Measurements from ENCODE around the gene DAD1.

The DAD1 gene

GRCh38 chr14:22549981-22550673 lies 38.9 kb downstream of the DAD1 start:
- no peak overlapping the region for H3K4ac ChIP-seq (ENCODE audit: low read depth, low read length)
- H3K23ac ChIP-seq (ENCODE audit: low read length) = no peak overlapping the region
- DNase-seq = no peak
- H2AK5ac ChIP-seq (ENCODE audit: low read length) = peak overlapping the region; percentile 10
- peaks cover 14% of the 10 kb centered on the region for H3K4me1 ChIP-seq (ENCODE audit: control insufficient read depth, low read depth, low read length)
- H3K79me1 ChIP-seq (ENCODE audit: low read length) = no peaks in the 10 kb centered on the region
- no peak overlapping the region for H2BK15ac ChIP-seq (replicated peaks; ENCODE audit: low read depth)
- peak overlapping the region; percentile 24 for H3K18ac ChIP-seq (ENCODE audit: low read length)
- H3K4me3 ChIP-seq (ENCODE audit: low read length) = no peak overlapping the region
- no peak overlapping the region for H3K4me2 ChIP-seq (ENCODE audit: low read length)
- H2BK5ac ChIP-seq (ENCODE audit: low read length) = no peak overlapping the region
- no peak overlapping the region for H2BK120ac ChIP-seq (ENCODE audit: low read depth, low read length)
- H4K8ac ChIP-seq (ENCODE audit: low read depth, low read length) = no peak overlapping the region
- WGBS (ENCODE audit: extremely low coverage, insufficient coverage, low lambda C conversion rate) = no CpG with 5 or more reads among the region's 11 CpGs
- no peaks in the 10 kb centered on the region for H3K79me2 ChIP-seq (ENCODE audit: control insufficient read depth, insufficient read depth, low read length)
- H3K9ac ChIP-seq (ENCODE audit: low read length) = peak overlapping the region; percentile 15
- H3K36me3 ChIP-seq (ENCODE audit: control insufficient read depth, insufficient read depth, low read length) = no peaks in the 10 kb centered on the region
- peak overlapping the region; percentile 37 for H3K27ac ChIP-seq (ENCODE audit: low read depth, low read length)
- H3K27me3 ChIP-seq (ENCODE audit: insufficient read depth, low read length, poor library complexity) = no peaks in the 10 kb centered on the region
- H3K56ac ChIP-seq (ENCODE audit: low read length) = peak overlapping the region; percentile 68
- H4K5ac ChIP-seq (ENCODE audit: low read length) = no peak overlapping the region

DNA sequence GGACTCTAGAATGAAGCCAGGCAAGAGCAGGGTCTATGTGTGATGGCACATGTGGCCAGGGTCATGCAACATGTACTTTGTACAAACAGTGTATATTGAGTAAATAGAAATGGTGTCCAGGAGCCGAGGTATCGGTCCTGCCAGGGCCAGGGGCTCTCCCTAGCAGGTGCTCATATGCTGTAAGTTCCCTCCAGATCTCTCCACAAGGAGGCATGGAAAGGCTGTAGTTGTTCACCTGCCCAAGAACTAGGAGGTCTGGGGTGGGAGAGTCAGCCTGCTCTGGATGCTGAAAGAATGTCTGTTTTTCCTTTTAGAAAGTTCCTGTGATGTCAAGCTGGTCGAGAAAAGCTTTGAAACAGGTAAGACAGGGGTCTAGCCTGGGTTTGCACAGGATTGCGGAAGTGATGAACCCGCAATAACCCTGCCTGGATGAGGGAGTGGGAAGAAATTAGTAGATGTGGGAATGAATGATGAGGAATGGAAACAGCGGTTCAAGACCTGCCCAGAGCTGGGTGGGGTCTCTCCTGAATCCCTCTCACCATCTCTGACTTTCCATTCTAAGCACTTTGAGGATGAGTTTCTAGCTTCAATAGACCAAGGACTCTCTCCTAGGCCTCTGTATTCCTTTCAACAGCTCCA lies 39.6 kb downstream of the DAD1 start:
- peak overlapping the region; percentile 37 for H3K27ac ChIP-seq (ENCODE audit: low read depth, low read length)

DNA sequence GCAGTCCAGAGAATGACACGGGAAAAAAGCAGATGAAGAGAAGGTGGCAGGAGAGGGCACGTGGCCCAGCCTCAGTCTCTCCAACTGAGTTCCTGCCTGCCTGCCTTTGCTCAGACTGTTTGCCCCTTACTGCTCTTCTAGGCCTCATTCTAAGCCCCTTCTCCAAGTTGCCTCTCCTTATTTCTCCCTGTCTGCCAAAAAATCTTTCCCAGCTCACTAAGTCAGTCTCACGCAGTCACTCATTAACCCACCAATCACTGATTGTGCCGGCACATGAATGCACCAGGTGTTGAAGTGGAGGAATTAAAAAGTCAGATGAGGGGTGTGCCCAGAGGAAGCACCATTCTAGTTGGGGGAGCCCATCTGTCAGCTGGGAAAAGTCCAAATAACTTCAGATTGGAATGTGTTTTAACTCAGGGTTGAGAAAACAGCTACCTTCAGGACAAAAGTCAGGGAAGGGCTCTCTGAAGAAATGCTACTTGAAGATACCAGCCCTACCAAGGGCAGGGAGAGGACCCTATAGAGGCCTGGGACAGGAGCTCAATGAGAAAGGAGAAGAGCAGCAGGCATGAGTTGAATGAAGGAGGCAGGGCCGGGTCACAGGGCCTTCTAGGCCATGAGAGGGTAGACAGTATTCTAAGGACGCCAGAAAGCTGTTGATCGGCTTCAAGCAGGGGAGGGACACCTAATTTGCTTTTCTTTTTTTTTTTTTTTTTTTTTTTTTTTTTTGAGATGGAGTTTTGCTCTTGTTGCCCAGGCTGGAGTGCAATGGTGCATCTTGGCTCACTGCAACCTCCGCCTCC lies 40.9 kb downstream of the DAD1 start:
- H3K4me1 ChIP-seq (ENCODE audit: control insufficient read depth, low read depth, low read length) = peaks cover 14% of the 10 kb centered on the region
- no peak overlapping the region for H4K5ac ChIP-seq (ENCODE audit: low read length)
- H3K4me2 ChIP-seq (ENCODE audit: low read length) = no peak overlapping the region
- no CpG with 5 or more reads among the region's 8 CpGs for WGBS (ENCODE audit: extremely low coverage, insufficient coverage, low lambda C conversion rate)
- no peaks in the 10 kb centered on the region for H3K27me3 ChIP-seq (ENCODE audit: insufficient read depth, low read length, poor library complexity)
- no peak overlapping the region for H3K4ac ChIP-seq (ENCODE audit: low read depth, low read length)
- peak overlapping the region; percentile 32 for H3K18ac ChIP-seq (ENCODE audit: low read length)
- H3K56ac ChIP-seq (ENCODE audit: low read length) = no peak overlapping the region
- H3K27ac ChIP-seq (ENCODE audit: low read depth, low read length) = no peak overlapping the region
- no peak overlapping the region for H2AK5ac ChIP-seq (ENCODE audit: low read length)
- no peak overlapping the region for H2BK120ac ChIP-seq (ENCODE audit: low read depth, low read length)
- no peak overlapping the region for H3K4me3 ChIP-seq (ENCODE audit: low read length)
- no peaks in the 10 kb centered on the region for H3K36me3 ChIP-seq (ENCODE audit: control insufficient read depth, insufficient read depth, low read length)
- no peaks in the 10 kb centered on the region for H3K79me2 ChIP-seq (ENCODE audit: control insufficient read depth, insufficient read depth, low read length)
- H3K79me1 ChIP-seq (ENCODE audit: low read length) = no peaks in the 10 kb centered on the region
- no peak overlapping the region for H3K9ac ChIP-seq (ENCODE audit: low read length)
- no peak overlapping the region for H2BK15ac ChIP-seq (replicated peaks; ENCODE audit: low read depth)
- H3K23ac ChIP-seq (ENCODE audit: low read length) = no peak overlapping the region
- DNase-seq = no peak
- H4K8ac ChIP-seq (ENCODE audit: low read depth, low read length) = no peak overlapping the region
- H2BK5ac ChIP-seq (ENCODE audit: low read length) = peak overlapping the region; percentile 12

More for the DNA sequence above, 39.6 kb downstream of the DAD1 start:
- peak overlapping the region; percentile 19 for H2BK120ac ChIP-seq (ENCODE audit: low read depth, low read length)
- H3K4ac ChIP-seq (ENCODE audit: low read depth, low read length) = no peak overlapping the region
- no peak overlapping the region for H3K23ac ChIP-seq (ENCODE audit: low read length)
- H3K4me3 ChIP-seq (ENCODE audit: low read length) = no peak overlapping the region
- no peak overlapping the region for H2BK5ac ChIP-seq (ENCODE audit: low read length)
- peak overlapping the region; percentile 54 for H3K56ac ChIP-seq (ENCODE audit: low read length)
- H2AK5ac ChIP-seq (ENCODE audit: low read length) = peak overlapping the region; percentile 4
- H3K27me3 ChIP-seq (ENCODE audit: insufficient read depth, low read length, poor library complexity) = no peaks in the 10 kb centered on the region
- H3K4me2 ChIP-seq (ENCODE audit: low read length) = no peak overlapping the region
- no peak overlapping the region for H2BK15ac ChIP-seq (replicated peaks; ENCODE audit: low read depth)
- no peak overlapping the region for H4K8ac ChIP-seq (ENCODE audit: low read depth, low read length)
- no peak for DNase-seq
- no peak overlapping the region for H4K5ac ChIP-seq (ENCODE audit: low read length)
- H3K9ac ChIP-seq (ENCODE audit: low read length) = no peak overlapping the region
- H3K79me1 ChIP-seq (ENCODE audit: low read length) = no peaks in the 10 kb centered on the region
- no peaks in the 10 kb centered on the region for H3K36me3 ChIP-seq (ENCODE audit: control insufficient read depth, insufficient read depth, low read length)
- no peaks in the 10 kb centered on the region for H3K79me2 ChIP-seq (ENCODE audit: control insufficient read depth, insufficient read depth, low read length)
- peaks cover 14% of the 10 kb centered on the region for H3K4me1 ChIP-seq (ENCODE audit: control insufficient read depth, low read depth, low read length)
- H3K18ac ChIP-seq (ENCODE audit: low read length) = peak overlapping the region; percentile 24
- WGBS (ENCODE audit: extremely low coverage, insufficient coverage, low lambda C conversion rate) = no CpG with 5 or more reads among the region's 6 CpGs

- H3K79me2 ChIP-seq (ENCODE audit: control insufficient read depth, insufficient read depth, low read length) = no peaks in the 10 kb centered on the region
- H4K8ac ChIP-seq (ENCODE audit: low read depth, low read length) = no peak overlapping the region
- H3K4ac ChIP-seq (ENCODE audit: low read depth, low read length) = peak overlapping the region; percentile 49
- H3K4me1 ChIP-seq (ENCODE audit: control insufficient read depth, low read depth, low read length) = peaks cover 14% of the 10 kb centered on the region
- H3K56ac ChIP-seq (ENCODE audit: low read length) = peak overlapping the region; percentile 74
- peak overlapping the region; percentile 1 for H2BK5ac ChIP-seq (ENCODE audit: low read length)
- WGBS (ENCODE audit: extremely low coverage, insufficient coverage, low lambda C conversion rate) = no CpG with 5 or more reads among the region's 9 CpGs
- H4K5ac ChIP-seq (ENCODE audit: low read length) = no peak overlapping the region
- no peak overlapping the region for H3K23ac ChIP-seq (ENCODE audit: low read length)
- H3K27me3 ChIP-seq (ENCODE audit: insufficient read depth, low read length, poor library complexity) = no peaks in the 10 kb centered on the region
- H2AK5ac ChIP-seq (ENCODE audit: low read length) = peak overlapping the region; percentile 94
- H3K4me2 ChIP-seq (ENCODE audit: low read length) = no peak overlapping the region
- H2BK120ac ChIP-seq (ENCODE audit: low read depth, low read length) = no peak overlapping the region
- DNase-seq = no peak
- H3K18ac ChIP-seq (ENCODE audit: low read length) = no peak overlapping the region
- no peaks in the 10 kb centered on the region for H3K36me3 ChIP-seq (ENCODE audit: control insufficient read depth, insufficient read depth, low read length)
- no peak overlapping the region for H3K9ac ChIP-seq (ENCODE audit: low read length)
- H2BK15ac ChIP-seq (replicated peaks; ENCODE audit: low read depth) = no peak overlapping the region
- H3K79me1 ChIP-seq (ENCODE audit: low read length) = no peaks in the 10 kb centered on the region
- no peak overlapping the region for H3K4me3 ChIP-seq (ENCODE audit: low read length)
- peak overlapping the region; percentile 38 for H3K27ac ChIP-seq (ENCODE audit: low read depth, low read length)
Observed at GRCh38 chr14:22547313-22547947, 41.6 kb downstream of the DAD1 start.

- H2BK5ac ChIP-seq (ENCODE audit: low read length) = no peak overlapping the region
- H3K4me1 ChIP-seq (ENCODE audit: control insufficient read depth, low read depth, low read length) = peaks cover 14% of the 10 kb centered on the region
- no peak overlapping the region for H3K4me3 ChIP-seq (ENCODE audit: low read length)
- H3K79me2 ChIP-seq (ENCODE audit: control insufficient read depth, insufficient read depth, low read length) = no peaks in the 10 kb centered on the region
- H3K27ac ChIP-seq (ENCODE audit: low read depth, low read length) = peak overlapping the region; percentile 38
- no CpG with 5 or more reads among the region's 3 CpGs for WGBS (ENCODE audit: extremely low coverage, insufficient coverage, low lambda C conversion rate)
- no peak overlapping the region for H2AK5ac ChIP-seq (ENCODE audit: low read length)
- H3K27me3 ChIP-seq (ENCODE audit: insufficient read depth, low read length, poor library complexity) = no peaks in the 10 kb centered on the region
- DNase-seq = no peak
- no peaks in the 10 kb centered on the region for H3K36me3 ChIP-seq (ENCODE audit: control insufficient read depth, insufficient read depth, low read length)
- H3K56ac ChIP-seq (ENCODE audit: low read length) = no peak overlapping the region
- H3K4me2 ChIP-seq (ENCODE audit: low read length) = no peak overlapping the region
- no peak overlapping the region for H4K5ac ChIP-seq (ENCODE audit: low read length)
- H4K8ac ChIP-seq (ENCODE audit: low read depth, low read length) = no peak overlapping the region
- H3K79me1 ChIP-seq (ENCODE audit: low read length) = no peaks in the 10 kb centered on the region
- H2BK15ac ChIP-seq (replicated peaks; ENCODE audit: low read depth) = no peak overlapping the region
- no peak overlapping the region for H3K23ac ChIP-seq (ENCODE audit: low read length)
- no peak overlapping the region for H3K18ac ChIP-seq (ENCODE audit: low read length)
- no peak overlapping the region for H3K4ac ChIP-seq (ENCODE audit: low read depth, low read length)
- H2BK120ac ChIP-seq (ENCODE audit: low read depth, low read length) = no peak overlapping the region
- H3K9ac ChIP-seq (ENCODE audit: low read length) = no peak overlapping the region
Observed at GRCh38 chr14:22546722-22547071, 42.3 kb downstream of the DAD1 start.
